H54 (cell line): Measurements from ENCODE around the gene SP6.
A peak's percentile ranks its signal among the peaks of the same experiment; 100 is the strongest.

Experiments used
- DNase-seq: peaks from one replicate; pipeline ENCODE4 v3.0.0; 2011; ENCODE audit warnings: low spot score, mixed read lengths; ENCODE audit not compliant: insufficient read length
- FAIRE-seq: peaks from 3 replicates; lab custom pipeline; 2011; peaks lifted over from hg19 to GRCh38; lab: Jason Lieb, UNC
- POLR2A ChIP-seq: IDR thresholded peaks from 2 replicates; pipeline ENCODE4 v1.6.1; 2011; ENCODE audit warnings: low read depth, mild to moderate bottlenecking, low read length

SP6 gene

DNA sequence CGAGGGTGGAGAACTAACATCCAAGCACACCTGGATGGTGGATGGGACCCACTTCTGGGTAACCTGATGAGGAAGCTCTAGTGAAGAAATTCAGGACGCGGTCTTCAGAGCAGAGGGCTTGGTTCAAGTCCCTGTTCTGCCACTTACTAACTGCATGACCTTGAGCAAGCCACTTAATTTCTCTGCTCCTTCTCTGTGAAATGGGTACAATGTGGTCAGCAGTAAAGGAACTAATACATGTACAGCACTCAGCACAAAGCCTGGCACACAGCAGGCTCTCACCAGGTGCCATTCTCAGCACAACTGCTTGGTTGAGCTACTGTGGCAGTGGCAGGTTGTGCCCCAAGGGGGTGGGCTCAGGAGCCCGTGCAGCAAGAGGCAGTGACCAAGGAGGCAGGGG, 27.4 kb downstream of the SP6 start:
- TF ChIP-seq POLR2A: no peak

DNA sequence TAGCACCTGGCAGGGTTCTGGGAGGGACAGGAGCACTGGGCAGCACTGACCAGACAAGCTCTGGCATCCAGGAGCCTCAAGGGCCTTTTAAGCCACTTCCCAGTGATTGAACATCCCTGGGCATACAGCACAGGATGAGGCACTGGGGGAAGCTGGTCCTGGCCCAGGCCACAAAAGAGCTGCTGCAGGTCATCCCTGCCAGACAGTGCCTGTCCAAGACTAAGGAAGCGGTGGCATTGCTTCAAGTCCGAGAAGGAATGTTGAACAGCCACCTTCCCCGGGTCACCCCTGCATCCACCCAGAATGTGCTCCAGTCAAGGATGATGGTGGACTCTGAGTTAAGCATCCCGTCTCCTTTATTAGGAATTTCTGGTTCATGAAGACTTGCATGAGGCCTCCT, 28.2 kb downstream of the SP6 start:
- FAIRE-seq (no peak), DNase-seq (no peak)
- no peak for TF ChIP-seq POLR2A

More for the DNA sequence above, 27.4 kb downstream of the SP6 start:
- no peak for FAIRE-seq
- no peak for DNase-seq

DNA sequence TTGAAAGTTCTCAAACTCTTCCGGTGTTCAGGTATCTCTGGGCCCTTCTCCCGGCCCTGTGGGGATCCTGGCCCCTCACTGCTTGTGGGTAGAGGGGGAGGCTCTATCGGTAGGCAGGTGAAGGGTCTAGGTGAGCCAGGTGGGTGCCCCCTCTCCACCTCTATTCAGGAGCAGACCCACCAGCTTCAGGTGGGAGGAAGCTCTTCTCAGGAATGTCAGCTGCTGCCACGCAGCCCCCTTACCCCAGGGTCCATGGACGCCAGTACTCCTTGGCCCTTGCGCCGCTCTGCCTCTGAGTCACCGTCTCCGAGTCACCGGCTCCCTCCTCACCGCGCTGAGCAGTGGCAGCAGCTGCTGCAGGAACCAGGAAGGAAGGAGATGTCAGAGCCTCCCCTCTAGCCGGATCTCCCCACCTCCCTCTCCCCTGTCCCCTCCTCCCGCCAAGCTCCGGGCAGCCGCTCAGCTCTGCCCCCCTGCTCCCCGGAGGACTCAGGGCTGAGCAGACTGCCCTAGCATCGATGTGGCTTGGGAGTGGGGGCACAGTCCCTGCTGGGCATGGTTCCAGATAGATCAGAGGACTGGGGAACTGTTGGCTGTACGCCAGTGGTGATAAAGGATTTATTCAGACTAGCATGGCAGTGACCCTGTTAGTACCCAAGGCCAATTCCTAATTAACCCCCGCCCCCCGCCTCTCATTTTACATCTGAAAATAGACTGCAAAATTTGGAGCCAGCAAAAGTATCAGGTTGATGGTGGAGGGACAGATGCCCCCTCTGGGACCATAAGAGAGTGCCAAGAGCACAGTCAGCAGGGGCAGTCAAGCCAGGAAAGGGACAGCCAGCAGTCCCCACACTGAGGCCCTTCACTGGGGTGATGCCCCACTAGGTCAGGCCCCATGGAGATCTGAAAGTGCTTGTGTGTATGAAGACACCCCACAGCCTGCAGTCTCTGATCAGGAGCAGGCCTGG, 29.3 kb downstream of the SP6 start, which contains the start of gene OSBPL7:
TSS of gene OSBPL7 (minus strand) at position 371 of the 968 bp plus-strand sequence. CDS start 1,516 bp downstream, outside the sequence.
- peak; percentile 92 for TF ChIP-seq POLR2A
- peak; percentile 98 for DNase-seq

DNA sequence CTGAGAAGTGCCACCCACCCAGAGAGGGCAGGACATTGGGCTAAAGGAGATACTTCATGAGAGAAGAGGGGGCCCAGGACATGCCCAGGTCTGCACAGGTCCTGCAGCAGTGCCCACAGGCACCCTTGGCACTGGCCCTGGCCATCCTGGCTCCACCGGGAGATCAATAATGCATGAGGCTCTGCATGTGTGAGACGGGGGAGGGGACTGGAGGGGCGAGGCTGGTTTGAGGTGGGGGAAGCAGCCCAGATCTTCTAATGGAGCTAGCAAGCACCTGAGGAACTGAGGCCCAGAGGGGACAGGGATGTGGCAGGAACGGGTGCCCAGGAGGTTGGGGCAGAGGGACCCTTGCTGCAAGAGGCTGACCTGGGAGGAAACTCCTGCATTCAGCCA, 29.9 kb downstream of the SP6 start:
- DNase-seq (no peak), FAIRE-seq (no peak)
- no peak for TF ChIP-seq POLR2A

More for the DNA sequence above, 29.3 kb downstream of the SP6 start, which contains the start of gene OSBPL7:
- FAIRE-seq: peak; percentile 58

DNA sequence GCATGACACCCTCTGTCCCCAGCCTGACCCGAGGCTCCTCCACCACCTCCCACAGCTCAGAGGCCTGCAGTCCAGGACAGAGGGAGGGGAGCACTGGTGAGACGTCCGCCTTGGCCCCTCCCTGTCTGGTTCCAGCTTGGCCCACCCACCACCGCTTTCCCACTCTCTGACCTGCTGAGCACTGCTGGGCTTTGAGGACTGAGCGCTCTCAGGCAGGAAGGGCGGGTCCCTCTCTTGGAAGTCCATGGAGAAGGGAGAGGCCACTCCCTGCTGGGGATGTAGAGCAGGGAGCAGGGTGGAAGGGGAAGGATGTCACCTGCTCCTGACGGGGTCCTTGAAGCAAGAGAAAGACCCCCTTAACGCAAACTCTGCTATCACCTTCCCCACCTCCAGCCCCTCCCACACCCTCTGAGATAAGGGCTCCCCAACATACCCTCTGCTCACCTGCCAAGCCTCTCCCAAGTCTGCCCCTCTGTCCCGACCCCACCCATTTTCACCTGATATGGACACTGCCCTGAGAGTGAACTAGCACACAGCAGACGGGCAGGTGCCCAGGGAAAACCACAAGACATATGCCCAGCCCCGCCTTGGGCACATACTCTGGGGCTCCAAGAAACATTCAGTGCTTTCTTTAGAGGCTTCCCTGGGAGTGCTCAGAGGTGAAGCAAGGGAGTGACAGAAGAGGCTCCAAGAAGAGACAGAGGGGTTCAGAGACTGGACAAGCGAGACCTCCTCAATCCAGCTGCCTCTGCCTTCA, 30.8 kb downstream of the SP6 start:
- DNase-seq: no peak
- no peak for TF ChIP-seq POLR2A
- no peak for FAIRE-seq

DNA sequence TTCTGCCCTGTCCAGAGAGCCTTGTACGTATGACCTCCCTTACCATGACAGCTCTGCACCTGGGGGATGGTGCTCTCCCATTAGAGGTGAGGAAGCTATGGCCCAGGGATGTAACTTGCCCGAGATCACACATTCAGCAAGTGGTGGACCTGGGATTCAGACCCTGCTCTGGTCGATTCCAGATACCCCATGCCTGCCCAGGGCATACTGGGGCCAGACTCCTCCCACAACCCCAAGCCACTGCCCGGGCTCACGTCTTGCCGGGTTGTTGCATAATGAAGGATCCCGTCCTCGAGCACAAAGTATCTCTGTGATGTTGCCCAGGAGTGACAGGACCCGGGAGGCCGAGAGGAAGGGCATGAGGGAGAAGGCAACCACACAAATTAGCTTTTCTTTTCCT, 31.5 kb downstream of the SP6 start:
- TF ChIP-seq POLR2A: no peak
- no peak for FAIRE-seq
- no peak for DNase-seq

DNA sequence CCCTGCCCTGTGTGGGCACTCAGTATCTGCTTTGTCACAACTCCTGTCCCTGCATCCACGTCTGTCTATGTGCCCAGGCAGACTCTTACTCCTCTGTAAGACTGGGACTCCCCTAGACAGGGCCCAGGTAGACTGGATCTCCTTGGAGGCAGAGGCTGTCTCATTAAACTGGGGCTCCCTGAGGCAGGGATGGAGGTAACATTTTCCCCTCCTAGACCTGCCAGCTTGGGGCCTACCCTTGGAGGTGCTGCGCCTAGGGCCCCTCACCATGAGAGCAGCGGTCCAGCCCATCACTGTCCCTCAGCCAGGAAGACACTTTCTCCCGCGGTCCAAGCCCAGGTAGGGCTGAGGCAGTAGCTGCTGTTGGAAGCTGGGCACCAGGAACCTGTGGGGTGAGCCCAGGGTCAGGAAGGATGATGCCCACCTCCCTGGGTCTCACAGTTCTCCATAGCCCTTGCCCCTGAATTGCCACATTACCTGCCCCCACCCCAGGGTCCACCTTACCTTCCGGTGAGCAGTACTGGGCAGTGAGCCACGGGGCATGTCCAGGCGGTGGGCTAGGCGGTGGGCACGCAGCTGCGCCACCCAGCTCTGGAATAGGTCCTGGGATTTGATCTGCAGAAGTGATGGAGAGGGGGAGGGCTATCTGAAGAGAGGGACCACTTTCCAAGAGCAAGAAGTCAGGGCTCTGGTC, 32.8 kb downstream of the SP6 start:
- DNase-seq (no peak), FAIRE-seq (no peak)
- no peak for TF ChIP-seq POLR2A

DNA sequence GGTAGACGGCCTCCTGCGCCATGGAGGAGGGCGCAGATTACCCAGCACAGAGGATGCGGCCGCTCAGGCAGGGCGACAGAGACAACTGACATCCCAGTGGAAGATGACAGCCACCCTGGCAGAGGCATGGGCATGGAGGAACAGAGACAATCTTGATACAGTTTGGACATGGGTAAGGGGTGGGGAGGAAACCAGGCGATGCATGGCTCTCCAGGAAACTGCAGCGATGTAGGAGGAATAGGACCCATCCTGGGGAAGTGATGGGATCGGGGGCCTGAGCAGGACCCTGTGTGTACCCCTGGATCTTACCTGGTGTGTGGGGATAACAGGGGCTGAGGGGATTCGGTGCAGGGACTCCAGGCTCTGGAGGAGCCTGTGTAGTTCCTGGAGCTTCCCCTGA, 34.0 kb downstream of the SP6 start:
- no peak for DNase-seq
- no peak for FAIRE-seq
- no peak for TF ChIP-seq POLR2A

DNA sequence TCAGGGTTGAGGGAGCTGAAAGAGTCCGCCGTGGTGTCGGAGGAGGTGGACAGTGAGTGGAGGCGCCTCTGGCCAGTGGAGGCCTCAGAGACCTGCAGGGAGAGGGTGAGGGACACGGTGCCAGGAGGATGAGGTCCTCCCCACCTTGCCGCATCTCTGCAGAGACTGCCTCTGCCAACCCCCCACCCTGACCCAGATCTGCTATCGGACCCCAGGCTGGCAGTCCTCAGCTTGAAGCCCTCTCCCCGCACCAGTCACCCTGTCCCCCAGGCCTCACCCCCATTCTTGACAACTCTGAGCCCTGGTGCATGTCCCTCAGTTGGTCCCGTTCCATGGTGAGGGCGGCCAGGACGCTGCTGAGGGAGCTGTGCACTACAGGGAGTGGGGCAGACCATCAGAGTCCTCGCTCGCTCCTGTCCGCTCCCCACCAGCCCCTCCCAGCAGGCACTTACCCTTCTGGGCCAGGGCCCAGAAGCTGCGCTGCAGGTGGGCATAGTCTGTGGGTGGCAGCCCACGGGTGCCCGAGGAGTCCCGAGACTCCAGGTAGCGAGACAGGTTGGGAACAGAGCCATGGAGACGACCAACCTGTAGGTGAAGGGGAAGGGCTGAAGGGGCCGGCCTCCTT, 34.7 kb downstream of the SP6 start:
- FAIRE-seq: no peak
- no peak for TF ChIP-seq POLR2A
- no peak for DNase-seq

DNA sequence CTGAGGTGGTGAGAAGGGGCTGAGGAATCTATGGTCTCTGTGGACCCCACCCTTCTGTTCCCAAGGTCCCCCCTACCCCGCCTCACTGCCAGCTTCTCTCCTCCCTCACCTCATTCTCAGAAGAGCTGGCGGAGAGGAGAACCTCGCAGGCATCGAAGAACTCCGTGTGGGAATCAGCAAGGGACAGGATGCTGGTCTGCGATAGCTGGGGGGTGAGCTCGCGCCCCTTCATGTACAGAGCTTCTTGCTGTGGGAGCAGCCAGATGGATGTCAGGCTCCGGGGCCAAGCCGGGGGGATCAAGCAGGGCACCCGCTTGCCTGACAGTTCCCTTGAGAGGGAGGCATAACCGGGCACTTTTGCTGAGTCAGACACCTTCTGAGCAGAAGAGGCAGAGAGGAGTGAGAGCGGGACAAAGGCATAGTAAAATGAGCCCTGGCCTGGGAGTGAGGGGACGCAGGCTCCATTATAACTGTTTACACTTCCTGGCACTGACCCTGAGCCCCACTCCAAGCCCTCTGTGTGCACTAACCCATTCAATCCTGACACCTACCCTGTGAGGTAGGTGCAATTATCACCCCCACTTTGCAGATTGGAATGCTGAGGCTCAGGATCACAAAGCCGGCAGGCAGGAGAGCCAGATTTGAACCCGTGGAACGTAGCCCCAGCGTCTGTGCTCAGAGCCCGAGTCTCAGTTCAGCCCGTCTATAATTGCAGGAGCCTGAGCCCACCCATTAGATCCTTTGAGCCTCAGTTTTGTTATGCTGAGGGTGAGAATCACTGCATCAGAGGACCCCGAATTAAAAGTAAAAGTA, 35.7 kb downstream of the SP6 start:
- FAIRE-seq: no peak
- no peak for DNase-seq
- TF ChIP-seq POLR2A: no peak

DNA sequence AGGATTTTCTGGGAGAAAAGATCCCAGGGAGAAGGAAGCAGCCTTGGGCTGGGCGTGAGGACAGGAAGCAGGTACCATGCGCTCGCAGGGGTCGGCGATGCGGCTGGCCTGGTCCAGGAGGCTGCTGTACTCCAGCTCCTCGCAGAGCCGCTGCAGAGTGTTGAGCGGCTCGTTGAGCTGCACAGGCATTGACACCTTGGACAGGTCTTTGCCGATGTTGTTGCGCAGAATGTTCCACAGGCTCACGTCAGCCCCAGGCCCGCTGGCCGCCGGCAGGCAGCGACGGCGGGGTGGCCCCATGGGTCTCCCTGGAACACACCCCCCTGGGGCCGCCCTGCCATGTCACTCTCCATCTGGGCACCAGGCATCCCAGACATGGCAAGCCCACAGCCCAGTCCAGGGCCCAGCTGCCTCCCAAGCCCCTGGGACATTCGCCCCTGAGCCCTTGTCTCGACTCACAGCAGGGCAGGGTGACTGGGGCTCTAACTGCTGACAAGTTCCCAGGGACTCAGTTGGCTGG, 37.4 kb downstream of the SP6 start:
- no peak for TF ChIP-seq POLR2A
- DNase-seq (no peak), FAIRE-seq (no peak)

DNA sequence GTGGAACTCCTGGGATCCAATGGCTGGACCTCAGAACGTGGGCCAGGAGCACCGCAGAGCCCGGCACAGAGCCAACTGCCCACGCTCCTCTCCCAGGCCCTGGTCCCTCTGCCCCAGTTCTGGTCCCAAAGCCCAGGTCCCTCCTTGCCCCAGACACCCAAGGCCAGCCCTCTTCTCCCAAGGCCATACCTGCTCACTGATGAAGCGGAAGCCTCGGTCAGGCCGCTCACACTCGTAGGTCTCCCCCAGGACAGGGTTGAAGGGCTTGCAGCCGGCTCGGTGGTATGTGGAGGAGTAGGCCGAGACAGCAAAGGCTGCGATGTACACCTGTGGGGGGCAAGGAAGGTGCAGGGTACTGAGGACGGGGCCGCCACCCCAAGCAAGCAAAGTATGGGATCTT, 37.9 kb downstream of the SP6 start:
- DNase-seq (no peak), FAIRE-seq (no peak)
- TF ChIP-seq POLR2A: no peak
